ENCODE measurements around the gene ZNF576.
"Not testable (repeated sequence)": the region's sequence is repeated elsewhere in the genome, so short reads cannot be mapped to it uniquely, and the experiment has no call there.

Gene ZNF576

DNA sequence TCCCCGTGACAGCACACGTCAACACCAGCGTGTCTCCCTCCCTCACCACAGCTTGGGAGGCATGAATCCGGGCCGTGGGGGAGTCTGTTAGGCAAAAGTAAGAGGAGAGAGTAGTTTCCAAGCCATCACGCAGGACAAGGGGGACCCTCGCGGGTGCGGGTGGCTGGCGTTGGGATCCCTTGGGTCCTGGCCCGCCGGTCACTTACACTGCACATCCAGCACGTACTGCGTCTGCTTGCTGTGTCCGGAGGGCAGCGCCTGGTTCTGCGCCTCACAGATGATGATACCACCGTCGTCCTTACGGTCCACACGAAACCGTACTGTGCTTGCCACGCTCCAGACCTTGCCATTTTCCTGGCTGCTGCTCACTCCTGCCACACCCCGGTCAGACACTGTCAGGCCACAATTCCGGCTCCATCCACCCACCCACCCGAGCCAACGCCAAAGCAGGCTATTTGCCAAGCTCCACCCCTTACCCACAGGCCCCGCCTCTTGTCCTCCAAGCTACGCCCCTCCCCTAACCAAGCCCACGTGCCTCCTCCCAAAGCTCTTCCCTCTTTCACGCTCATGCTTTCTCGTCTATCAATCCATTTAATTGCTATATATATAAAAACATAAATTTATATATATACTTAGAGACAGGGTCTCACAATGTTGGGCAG lies 29.7 kb downstream of the ZNF576 start:
- DNase-seq (ENCODE audit: low spot score): no peak

DNA sequence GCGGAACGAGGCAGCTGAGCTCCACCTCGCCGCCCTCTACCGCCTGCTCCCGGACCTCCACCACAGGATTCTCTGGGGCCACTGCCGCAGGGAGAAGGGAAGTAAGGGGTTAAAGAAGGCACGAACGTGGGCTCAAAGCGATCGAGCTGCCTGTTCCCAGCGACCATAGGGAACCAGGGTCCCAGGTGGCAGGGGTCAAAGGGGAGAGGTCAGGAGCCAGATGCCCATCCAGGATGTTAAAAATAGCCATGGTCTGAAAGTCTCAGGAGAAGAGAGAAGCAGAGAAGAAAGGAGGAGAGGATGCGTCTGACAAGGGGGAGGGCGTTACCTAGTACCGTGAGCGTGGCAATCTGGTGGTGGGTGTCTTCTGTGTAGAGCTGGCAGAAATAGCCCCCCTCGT lies 30.4 kb downstream of the ZNF576 start:
- no peak for DNase-seq (ENCODE audit: low spot score)

DNA sequence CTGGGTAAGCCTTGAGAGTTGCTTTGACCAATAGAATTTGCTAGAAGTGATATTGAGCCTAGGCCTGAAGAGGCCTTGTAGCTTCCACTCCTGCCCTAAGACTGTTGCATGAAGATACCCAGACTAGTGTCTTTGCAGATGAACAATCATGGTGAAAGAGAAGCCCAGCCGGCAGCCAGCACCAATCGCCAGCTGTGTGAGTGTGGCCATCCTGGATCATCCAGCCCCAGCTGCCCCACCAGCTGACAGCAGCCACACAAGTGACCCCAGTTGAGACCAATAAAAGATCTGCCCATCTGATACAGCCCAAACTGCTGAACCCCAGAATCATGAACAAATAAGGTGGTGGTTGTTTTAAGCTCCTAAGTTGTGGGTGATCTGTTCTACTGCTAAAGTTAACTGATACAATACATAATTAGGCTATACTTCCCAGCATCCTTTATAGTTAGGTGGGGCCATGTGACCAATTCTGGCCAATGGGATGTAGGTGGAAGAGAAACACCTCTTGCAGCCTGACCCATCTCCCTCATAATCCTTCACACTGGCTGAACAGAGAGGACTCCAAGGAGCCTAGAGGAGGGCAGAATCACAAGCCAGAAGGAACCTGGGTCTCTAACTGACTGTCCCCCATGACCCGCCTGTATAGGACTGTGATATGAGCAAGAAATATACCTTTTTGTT lies 32.4 kb downstream of the ZNF576 start:
- DNase-seq (ENCODE audit: low spot score): peak; percentile 35

DNA sequence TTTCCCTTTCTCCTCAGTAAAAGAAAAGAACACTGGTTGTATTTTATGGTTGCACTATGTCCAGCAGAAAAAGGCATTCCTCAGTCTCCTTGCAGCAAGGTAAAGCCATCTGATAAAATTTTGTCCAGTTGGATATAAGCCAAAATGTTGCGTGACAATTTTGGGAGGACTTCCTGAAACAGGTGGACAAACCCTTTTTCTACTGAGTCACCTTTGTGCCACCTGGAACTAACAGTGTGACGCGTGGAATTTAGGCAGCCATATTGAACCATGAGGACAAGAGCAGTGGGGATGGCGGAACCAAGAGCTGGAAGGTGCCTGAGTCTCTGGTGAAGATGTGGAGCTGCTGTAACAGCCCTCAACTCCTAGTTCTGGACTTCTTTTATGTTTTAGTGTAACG lies 35.1 kb downstream of the ZNF576 start:
- DNase-seq (ENCODE audit: low spot score): no peak

DNA sequence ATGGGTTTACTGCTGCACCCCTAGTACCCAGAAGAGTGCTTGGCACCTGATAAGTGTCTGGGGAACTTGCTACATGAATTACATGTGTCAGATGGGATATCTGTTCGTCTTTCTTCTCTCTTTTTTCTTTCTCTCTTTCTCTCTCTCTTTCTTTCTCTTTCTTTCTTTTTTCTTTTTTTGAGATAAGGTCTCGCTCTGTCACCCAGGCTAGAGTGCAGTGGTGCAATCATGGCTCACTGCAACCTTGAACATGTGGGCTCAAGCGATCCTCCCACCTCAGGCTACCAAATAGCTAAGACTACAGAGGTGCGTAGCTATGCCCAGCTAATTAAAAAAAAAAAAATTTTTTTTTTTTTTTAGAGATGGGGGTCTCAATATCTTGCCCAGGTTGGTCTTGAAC lies 37.1 kb downstream of the ZNF576 start:
- no peak for DNase-seq (ENCODE audit: low spot score)

DNA sequence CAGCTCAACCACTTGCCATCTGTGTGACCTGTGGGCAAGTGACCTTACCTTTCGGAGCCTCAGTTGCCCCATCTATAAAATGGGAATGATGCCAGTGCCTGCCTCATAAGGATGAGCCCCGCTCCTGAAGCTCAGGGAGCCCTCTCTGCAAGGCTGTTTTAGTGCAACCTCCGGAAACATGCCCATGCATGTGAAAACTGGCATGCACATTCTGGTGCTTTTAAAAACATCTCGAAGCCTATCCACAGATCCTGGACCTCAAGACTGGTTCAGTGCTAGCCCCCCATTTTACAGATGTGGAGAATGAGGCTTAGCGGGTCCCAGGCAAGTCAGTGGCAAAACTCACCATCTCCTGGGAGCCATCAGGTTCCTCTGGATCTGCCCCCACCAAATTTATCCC lies 37.7 kb downstream of the ZNF576 start:
- DNase-seq (ENCODE audit: low spot score): no peak

DNA sequence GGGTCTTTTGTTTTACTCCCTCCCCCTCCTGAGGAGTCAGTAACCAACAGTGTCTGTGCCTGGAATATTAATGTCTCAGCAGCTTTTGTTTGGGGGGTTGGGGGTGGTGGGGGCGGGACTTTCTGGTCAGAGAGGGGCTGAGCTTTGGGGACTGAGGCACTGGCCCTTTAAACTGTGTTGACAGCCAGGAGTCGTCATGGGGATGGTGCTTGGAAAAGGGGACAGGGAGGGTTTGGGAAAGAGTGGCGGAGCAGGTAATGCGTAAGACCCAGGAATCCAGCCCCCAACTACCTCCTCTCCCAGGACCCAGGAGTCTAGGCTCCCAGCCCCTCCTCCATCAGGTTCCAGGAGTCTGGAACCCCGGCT lies 38.1 kb downstream of the ZNF576 start:
- peak; percentile 73 for DNase-seq (ENCODE audit: low spot score)

DNA sequence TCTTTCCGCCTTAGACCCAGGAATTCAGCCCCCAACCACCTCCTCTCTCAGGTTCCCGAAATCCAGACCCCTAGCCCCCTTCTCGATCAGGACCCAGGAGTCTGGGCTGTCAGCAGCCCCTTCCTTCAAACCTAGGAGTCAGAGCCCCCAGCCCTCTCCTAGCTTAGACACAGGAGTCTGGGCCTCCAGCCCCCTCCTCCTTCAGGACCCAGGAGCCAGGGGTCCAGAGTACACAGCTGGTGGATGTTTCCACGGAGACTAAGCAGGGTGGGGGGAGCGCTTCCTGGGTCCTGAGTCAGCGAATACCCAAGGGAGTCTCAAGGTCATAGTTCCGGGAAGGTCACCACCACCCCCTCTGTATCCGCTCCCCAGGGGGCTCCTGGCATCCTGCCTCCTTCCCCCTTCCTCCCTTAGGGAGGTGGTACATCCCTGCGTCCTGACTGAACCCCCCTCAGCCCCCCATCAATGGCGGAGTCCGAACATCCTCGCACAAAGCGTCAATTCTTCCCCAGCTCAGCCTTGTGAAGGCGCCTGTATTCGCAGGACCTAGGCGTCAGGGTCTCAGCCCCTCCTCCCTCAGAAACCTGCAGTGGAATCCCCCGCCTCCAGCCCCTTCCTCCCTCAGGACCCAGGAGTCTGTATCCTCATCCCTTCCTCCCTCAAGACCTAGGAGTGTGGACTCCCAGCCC lies 38.6 kb downstream of the ZNF576 start:
- DNase-seq (ENCODE audit: low spot score): peak; percentile 84

DNA sequence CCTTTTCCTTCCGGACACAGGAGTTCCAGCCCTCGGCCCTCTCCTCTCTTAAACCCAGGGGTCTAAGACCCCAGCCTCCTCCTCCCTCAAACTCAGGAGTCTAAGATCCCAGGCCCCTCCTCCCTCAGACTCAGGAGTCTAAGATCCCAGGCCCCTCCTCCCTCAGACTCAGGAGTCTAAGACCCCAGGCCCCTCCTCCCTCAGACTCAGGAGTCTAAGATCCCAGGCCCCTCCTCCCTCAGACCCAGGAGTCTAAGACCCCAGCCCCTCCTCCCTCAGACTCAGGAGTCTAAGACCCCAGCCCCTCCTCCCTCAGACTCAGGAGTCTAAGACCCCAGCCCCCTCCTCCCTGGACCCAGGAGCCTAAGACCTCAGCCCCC lies 39.2 kb downstream of the ZNF576 start:
- DNase-seq (ENCODE audit: low spot score): peak; percentile 21

DNA sequence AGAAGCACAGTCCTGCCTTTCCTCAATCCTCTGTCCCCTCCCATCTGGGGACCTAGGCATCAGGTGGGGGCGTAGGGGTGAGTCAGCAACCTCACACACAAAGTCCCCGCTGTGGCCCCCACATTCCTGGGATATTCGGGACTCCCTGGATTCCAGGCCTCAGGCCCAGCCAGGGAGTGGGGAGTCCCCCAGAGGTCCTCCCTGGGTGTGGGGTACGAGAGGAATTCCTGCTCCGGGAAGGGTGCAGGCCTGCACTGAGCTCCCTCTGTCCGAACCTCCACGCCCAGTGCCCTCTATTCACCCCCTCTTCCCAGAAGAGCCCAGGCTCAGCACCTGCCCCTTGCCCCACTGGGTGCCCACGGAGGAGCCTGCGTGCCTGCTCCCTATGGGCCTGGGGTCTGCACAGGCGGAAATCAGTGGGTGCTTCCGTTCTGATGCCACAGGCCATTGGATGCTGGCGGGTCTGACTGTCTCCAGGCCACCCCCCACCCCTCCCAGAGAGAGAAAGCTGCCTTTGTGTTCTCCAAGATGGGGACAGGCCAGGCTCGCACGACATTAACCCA lies 39.8 kb downstream of the ZNF576 start:
- peak; percentile 91 for DNase-seq (ENCODE audit: low spot score)

DNA sequence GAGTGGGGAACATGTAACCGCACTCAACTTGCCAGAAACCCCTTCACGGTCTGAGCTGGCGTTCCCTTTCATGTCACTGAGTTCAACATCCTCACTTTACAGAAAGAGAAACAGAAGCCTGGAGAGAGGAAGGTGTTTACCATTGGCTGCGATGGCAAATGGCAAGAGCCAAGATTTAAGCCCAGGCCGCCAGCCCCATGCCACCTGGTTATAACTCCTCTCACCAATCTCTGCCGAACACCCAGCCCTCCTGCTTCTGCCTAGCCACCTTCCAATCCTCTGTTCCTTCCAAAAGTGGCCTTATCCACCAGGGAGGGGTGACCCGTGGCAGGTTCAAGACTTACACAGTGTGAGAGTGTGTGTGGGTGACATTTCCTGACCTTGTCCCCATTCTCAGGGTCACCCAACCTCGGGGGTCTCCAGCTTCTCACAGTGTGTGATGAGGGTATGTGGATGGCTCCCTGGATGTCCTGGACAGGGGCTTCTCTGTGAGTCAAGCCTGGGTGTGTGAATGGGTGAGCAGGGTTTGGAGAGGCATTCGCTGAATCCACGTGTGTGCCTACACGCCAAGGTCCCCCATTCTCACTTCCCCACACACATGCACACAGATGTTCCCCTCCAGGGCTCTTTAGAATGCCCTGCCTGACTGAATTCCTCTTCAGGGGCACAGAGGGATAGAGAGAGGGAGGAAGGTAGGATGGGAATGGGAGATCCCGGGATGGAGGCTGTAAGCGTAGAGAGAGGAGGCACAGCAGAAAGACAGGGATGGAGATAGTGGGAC lies 42.0 kb downstream of the ZNF576 start:
- DNase-seq (ENCODE audit: low spot score): peak; percentile 24

DNA sequence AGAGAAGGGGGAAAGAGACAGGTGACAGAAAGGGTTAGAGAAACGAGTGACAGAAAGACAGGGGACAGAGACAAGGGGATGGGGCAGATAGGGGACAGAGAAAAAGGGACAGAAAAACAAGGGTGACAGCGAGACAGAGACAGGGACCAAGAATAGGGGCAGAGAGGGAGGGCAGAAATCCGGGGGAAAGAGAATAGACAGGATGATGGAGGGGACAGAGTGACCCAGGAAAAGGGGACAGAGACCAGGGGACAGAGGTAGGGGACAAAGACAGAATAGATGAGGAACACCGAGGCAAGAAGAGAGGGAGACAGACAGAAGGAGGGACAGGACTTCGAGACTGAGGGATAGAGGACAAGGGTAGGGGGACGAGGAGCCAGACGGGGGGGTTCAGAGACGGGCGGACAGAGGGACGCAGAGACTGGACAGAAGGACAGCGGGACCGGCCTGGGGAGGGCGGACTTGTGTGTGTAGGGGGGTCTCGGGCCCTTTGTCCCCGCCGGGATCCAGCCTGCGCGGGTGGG lies 42.7 kb downstream of the ZNF576 start:
- DNase-seq (ENCODE audit: low spot score): peak; percentile 20

DNA sequence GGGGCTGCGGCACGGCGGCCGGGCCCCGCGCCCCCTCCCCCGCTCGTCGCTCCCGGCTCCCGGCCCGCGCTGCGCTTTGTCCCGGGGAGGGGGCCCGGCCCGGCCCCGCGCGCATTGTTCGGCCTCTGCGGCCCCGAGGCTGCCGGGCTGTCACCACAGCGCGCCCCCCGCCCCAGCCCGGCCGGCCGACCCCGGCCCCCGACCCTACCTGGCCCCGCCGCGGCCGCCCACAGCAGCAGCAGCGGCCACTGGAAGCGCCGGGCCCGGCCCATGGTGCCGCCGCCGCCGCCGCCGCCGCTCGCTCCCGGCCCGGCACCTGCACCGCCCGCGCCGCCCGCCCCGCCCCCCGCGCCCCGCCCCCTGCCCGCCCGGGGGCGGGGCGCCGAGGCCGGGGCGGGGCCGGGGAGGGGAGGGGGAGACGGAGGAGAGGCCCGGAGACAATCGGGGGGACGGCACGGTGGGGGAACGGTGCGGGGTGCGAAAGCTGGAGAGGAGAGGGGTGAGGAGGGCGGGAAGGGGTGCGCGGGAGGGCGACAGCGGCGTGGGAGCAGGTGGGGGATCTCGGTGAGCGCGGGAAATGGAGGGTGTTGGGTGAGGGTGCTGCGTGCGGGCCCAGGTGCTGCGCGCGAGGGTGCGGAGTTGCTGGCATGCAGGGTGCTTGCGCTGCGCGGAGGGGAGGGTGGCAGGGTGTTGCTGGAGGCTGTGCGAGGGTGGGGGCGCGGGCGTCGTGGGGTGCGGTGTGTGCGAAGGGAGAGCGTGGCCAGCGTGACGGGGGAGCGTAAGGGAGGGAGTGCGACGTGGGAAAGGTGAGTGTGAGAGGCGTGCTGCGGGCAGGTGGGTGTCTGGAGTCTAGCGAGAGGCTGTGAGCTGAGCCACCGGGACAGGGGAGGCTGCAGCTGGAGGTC lies 43.4 kb downstream of the ZNF576 start, which contains the start of gene CADM4:
TSS of gene CADM4 (minus strand) at position 332 of the 905 bp plus-strand sequence. CDS start at position 272, 60 bp downstream.
- DNase-seq (ENCODE audit: low spot score): peak; percentile 56

DNA sequence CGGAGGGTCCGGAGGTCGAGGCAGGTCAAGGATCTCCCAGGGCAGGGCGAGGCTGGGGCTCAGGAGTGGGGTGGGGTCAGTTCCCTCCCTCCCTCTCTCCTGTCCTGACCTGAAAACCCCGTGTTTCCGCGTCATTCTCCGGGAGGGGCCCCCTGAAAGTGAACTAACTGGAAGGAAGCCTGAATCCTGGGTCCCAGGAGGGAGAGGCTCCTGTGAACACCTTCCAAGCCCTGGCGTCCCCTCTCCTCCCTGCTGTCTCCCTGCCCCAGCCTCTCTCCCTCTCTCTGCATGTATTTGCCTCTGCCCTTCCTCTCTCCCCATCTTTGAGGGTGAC lies 44.0 kb downstream of the ZNF576 start:
- no peak for DNase-seq (ENCODE audit: low spot score)

DNA sequence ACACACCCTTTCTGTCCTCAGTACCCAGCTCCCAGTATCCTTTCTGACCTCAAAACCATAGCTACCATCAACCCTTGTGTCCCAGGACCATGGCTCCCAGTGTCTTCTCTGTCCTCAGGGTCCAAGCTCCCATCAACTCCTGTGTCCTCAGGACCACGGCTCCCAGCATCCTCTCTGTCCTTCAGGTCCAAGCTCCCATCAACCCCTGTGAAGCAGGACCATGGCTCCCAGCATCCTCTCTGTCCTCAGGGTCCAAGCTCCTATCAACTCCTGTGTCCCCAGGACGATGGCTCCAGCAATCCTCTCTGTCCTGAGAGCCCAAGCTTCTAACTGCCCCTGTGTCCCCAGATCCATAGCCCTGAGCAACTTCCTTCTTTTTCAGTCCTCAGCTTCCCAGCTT lies 44.9 kb downstream of the ZNF576 start:
- DNase-seq (ENCODE audit: low spot score): no peak

DNA sequence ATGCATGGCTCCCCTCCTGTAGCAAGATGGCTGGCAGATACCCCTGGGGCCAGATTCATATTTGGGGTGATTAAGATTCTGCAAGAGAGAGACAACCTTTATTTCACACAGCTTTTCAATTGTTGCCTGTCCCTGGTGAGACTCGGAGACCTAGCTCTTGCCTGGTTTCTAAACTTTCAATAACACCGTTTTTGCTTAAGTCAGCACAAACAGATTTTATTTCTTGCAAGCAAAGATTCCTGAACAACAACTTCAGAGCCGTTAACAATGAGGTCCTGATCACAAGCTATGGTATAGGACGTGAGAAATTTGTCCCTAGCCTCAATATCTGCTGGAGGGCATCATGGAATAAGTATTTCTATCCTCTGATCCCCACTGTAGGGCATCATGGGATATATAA lies 46.1 kb downstream of the ZNF576 start:
- no peak for DNase-seq (ENCODE audit: low spot score)

DNA sequence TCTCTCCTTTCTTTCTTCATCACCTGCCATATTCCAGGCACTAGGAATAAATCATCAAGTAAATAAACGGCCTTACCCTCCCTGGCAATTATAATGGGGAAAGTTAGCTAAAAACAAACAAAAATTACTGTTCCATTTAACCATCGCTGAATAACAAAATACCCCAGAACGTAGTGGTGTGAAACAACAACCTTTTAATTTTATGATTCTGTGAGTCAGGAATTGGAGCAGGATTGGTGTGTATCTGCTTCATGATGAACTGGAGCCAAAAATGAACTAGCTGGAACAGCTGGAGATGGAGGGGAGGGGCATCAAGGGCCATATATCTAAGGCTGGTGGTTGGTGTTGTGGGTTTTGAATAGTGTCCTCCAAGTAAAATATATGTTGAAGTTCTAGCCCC lies 46.9 kb downstream of the ZNF576 start:
- no peak for DNase-seq (ENCODE audit: low spot score)

DNA sequence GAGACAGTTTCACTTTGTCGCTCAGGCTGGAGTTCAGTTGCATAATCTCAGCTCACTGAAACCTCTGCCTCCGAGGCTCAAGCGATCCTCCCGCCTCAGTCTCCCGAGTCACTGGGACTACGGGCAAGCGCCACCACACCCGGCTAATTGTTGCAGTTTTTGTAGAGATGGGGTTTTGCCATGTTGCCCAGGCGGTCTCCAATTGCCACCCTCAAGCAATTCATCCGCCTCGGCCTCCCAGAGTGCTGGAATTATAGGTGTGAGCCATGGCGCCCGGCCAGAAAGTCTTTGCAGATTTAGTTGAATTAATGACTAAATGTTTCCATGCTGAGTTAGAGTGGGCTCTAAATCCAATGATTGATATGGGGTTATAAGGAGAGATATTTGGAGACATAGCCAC lies 47.8 kb downstream of the ZNF576 start:
- DNase-seq (ENCODE audit: low spot score): no peak

DNA sequence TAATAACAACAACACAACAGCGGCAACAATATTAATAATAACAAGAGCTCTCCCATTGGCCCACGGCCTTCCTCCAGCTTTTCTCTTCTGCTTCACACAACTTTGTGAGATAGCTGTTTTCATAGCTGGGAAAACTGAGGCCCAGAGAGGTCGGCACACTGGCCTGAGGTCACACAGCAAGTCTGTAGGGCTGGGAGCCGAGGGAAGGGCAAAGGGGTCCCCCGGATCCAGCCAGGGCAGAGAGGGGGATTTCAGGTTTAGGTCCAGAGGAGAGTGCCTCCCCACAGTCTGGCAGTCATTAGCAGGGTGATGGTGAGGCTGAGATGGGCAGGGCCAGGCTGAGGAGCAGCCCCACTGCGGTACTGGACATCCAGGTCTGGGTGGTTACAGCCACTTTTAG lies 52.2 kb downstream of the ZNF576 start:
- DNase-seq (ENCODE audit: low spot score): no peak

DNA sequence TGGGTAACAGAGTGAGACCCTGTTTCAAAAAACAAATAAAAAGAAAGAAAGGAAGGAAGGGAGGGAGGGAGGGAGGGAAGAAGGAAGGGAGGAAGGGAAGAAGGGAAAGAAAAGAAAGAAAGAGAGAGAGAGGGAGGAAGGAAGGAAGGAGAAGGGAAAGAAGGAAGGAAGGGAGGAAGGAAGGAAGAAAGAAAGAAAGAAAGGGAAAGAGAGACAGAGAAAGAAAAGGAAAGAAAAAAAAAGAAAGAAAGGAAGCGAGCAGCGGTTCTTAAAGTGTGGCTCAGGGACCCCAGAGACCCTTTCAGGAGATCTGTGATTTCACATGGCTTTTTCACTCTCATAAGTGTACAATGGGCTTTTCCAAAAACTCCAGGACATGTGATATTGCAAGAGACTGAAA lies 53.1 kb downstream of the ZNF576 start:
- no peak for DNase-seq (ENCODE audit: low spot score)

DNA sequence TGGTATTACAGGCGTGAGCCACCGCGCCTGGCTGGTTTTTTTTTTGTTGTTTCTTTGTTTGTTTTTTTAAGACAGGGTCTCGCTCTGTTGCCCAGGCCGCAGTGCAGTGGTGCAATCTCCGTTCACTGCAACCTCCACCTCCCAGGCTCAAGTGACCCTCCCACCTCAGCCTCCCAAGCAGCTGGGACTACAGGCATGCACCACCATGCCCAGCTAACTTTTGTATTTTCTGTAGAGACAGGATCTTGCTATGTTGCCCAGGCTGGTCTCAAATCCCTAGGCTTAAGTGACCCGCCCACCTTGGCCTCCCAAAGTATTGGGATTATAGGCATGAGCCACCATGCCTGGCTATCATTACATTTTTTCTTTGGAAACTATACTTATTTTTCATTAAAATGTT lies 53.9 kb downstream of the ZNF576 start:
- not testable (repeated sequence) for DNase-seq (ENCODE audit: low spot score)
